KMS-11 (cell line): ENCODE results near the gene NOL9.

ENCODE experiments used
- H2AFZ ChIP-seq: fragments of 200-600 bp; sonication (generic); 2 replicates; pipeline ENCODE4 v1.6.1; 2016; ENCODE audit warnings: antibody characterized with exemption, mixed run types, low read depth
- H3K27ac ChIP-seq: fragments of 200-600 bp; sonication (generic); 2 replicates; pipeline ENCODE4 v1.6.1; 2016; ENCODE audit warnings: mild to moderate bottlenecking, mixed run types
- H3K27me3 ChIP-seq: fragments of 200-600 bp; sonication (generic); 2 replicates; pipeline ENCODE4 v1.6.1; 2017; ENCODE audit warnings: mild to moderate bottlenecking, low read depth, mixed run types, moderate library complexity; ENCODE audit not compliant: insufficient read depth
- H3K36me3 ChIP-seq: fragments of 200-600 bp; sonication (generic); 2 replicates; pipeline ENCODE4 v1.6.1; 2017; ENCODE audit warnings: mild to moderate bottlenecking, mixed run types; ENCODE audit not compliant: insufficient read depth
- H3K4me1 ChIP-seq: fragments of 200-600 bp; sonication (generic); 2 replicates; pipeline ENCODE4 v1.6.1; 2016; ENCODE audit warnings: mild to moderate bottlenecking, low read depth, mixed run types; ENCODE audit not compliant: poor library complexity, severe bottlenecking
- H3K4me2 ChIP-seq: fragments of 200-600 bp; sonication (generic); 2 replicates; pipeline ENCODE4 v1.7.0; 2016; ENCODE audit warnings: mild to moderate bottlenecking, mixed run types
- H3K4me3 ChIP-seq: fragments of 200-600 bp; sonication (generic); IDR thresholded peaks from 2 replicates; pipeline ENCODE4 v1.6.1; 2017; ENCODE audit warnings: low read depth, low read length, mixed read lengths; ENCODE audit not compliant: insufficient read depth
- H3K79me2 ChIP-seq: fragments of 200-600 bp; sonication (generic); 2 replicates; pipeline ENCODE4 v1.6.1; 2016; ENCODE audit warnings: low read depth, mixed run types; ENCODE audit not compliant: insufficient read depth
- H3K9ac ChIP-seq: fragments of 200-600 bp; sonication (generic); 2 replicates; pipeline ENCODE4 v1.6.1; 2016; ENCODE audit warnings: mild to moderate bottlenecking, mixed run types
- H4K20me1 ChIP-seq: fragments of 200-600 bp; sonication (generic); 2 replicates; pipeline ENCODE4 v1.6.1; 2016; ENCODE audit warnings: mild to moderate bottlenecking, mixed run types; ENCODE audit not compliant: insufficient read depth
- CTCF ChIP-seq: fragments of 200-600 bp; sonication (generic); conservative IDR thresholded peaks from 2 replicates; pipeline ENCODE4 v1.6.1; 2017; ENCODE audit warnings: low read depth, mild to moderate bottlenecking, antibody characterized with exemption, low read length, moderate library complexity, mixed read lengths

The NOL9 gene

GRCh38 chr1:6554031-6554906 lies at the start of gene NOL9:
TSS of gene NOL9 (minus strand) at chr1:6554513. CDS start at chr1:6554502, 11 bp downstream.
- TF ChIP-seq CTCF = peak; percentile 94
- no peaks in the 10 kb centered on the region for H3K27me3 ChIP-seq
- peak within 1 kb of the TSS; percentile 74 for H3K4me2 ChIP-seq
- no peaks in the 10 kb centered on the region for H4K20me1 ChIP-seq
- H3K27ac ChIP-seq = peak within 1 kb of the TSS; percentile 52
- peaks cover 7% of the 10 kb centered on the region; the same call in 1 of the 2 replicates for H3K36me3 ChIP-seq
- H3K9ac ChIP-seq = peak within 1 kb of the TSS; percentile 92
- H3K4me3 ChIP-seq = peak within 1 kb of the TSS; percentile 83
- peak within 1 kb of the TSS; percentile 99 for H2AFZ ChIP-seq
- peaks cover 19% of the 10 kb centered on the region for H3K79me2 ChIP-seq
- H3K4me1 ChIP-seq = peaks cover 18% of the 10 kb centered on the region

- Histone ChIP-seq H3K27ac (peak overlapping the region; percentile 92), H2AFZ (peak overlapping the region; percentile 78), H3K36me3 (peaks cover under 1% of the 10 kb centered on the region; the same call in 1 of the 2 replicates), H4K20me1 (peaks cover 11% of the 10 kb centered on the region; the same call in 1 of the 2 replicates), H3K27me3 (no peaks in the 10 kb centered on the region), H3K4me1 (peaks cover 25% of the 10 kb centered on the region), H3K4me2 (peak overlapping the region; percentile 76), H3K79me2 (peaks cover 40% of the 10 kb centered on the region), H3K4me3 (peak overlapping the region; percentile 77), H3K9ac (peak overlapping the region; percentile 82)
- no peak for TF ChIP-seq CTCF
These were observed 49.1 kb upstream of the NOL9 start for GRCh38 chr1:6603238-6603914.

DNA sequence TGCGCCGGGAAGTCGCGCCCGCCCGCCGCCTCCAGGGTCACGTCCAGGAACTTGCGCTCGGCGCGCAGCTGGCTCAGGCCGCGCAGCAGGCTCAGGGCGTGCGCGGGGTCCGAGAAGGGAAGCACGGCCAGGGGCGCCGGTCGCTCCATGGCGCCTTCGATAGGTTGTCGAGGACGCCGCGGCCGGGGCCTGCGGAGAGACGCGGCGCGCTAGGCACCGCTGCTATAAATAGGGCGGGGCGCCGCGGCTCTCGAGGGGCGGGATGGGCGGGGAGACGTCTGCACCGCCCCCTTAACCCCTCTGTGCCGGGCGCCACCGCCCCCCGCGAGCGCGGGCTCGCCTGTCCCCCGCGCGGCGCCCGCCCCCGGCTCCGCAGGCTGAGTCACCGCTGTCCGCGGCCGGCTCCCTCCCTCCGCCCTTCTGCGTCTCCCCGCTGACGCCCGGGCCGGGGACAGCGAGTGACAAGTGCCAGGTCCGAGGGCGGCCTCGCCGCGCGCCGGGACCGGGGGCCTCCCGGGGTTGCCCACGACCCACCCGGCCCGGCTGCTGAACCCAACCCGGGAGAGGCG lies 48.4 kb upstream of the NOL9 start, which contains the start of gene KLHL21:
Gene KLHL21 (minus strand): TSS at position 201 of the 569 bp plus-strand sequence. CDS start 52 bp downstream, at position 149.
- Histone ChIP-seq H3K4me3 (peak within 1 kb of the TSS; percentile 83), H3K4me1 (peaks cover 30% of the 10 kb centered on the region), H3K4me2 (peak within 1 kb of the TSS; percentile 100), H3K27me3 (no peaks in the 10 kb centered on the region), H4K20me1 (peaks cover 16% of the 10 kb centered on the region; the same call in 1 of the 2 replicates), H3K27ac (peak within 1 kb of the TSS; percentile 92), H3K36me3 (peaks cover 6% of the 10 kb centered on the region; the same call in 1 of the 2 replicates), H3K9ac (peak within 1 kb of the TSS; percentile 88), H3K79me2 (peaks cover 47% of the 10 kb centered on the region), H2AFZ (peak within 1 kb of the TSS; percentile 78)
- no peak for TF ChIP-seq CTCF
